IMR-90 (cell line): Measurements from ENCODE around the gene RB1. TPM values are rescaled to one million over a fixed set of nuclear protein-coding genes. Genes with fewer than 3 reads are reported as not detected.

Experiments used
- ATAC-seq: fragments of 200-7000 bp; cut with Tn5 transposase; 2 replicates; pipeline ENCODE4 v1.9.1; 2020; ENCODE audit warnings: low read depth, mild to moderate bottlenecking, moderate library complexity
- BruUV-seq: library from RNA; stranded (reverse); fragments of 400-500 nt; replicated peaks from 2 replicates; lab custom pipeline; 2021; lab: Mats Ljungman, UMichigan
- CTCF ChIA-PET: fragments of 300-600 bp; formaldehyde crosslinking; extraction: SDS; loops from one replicate; lab custom pipeline; 2021; ENCODE audit warnings: antibody characterized with exemption; lab: Yijun Ruan, JAX
- POLR2A ChIA-PET: fragments of 300-600 bp; sonication (Branson Sonifier 250); formaldehyde crosslinking; loops from one replicate; lab custom pipeline; 2022; ENCODE audit warnings: antibody characterized with exemption; ENCODE audit not compliant: unreplicated experiment; lab: Charles Lee
- DNase-seq: peaks from one replicate; pipeline ENCODE4 v3.0.0; 2013
- H2AFZ ChIP-seq: replicated peaks from 2 replicates; pipeline ENCODE3; 2013; ENCODE audit warnings: low read length, mild to moderate bottlenecking; ENCODE audit not compliant: poor library complexity
- H2AK5ac ChIP-seq: 2 replicates; pipeline ENCODE4 v1.6.1; 2013; ENCODE audit warnings: low read depth, low read length, inconsistent platforms
- H2AK9ac ChIP-seq: replicated peaks from 2 replicates; pipeline ENCODE3; 2013; ENCODE audit warnings: mild to moderate bottlenecking, low read depth, low read length, moderate library complexity; ENCODE audit not compliant: poor library complexity
- H2BK120ac ChIP-seq: 2 replicates; pipeline ENCODE4 v1.6.1; 2013; ENCODE audit warnings: low read depth, low read length, inconsistent platforms
- H2BK15ac ChIP-seq: 3 replicates; pipeline ENCODE4 v1.6.1; 2013; ENCODE audit warnings: low read depth, low read length, inconsistent platforms
- H2BK20ac ChIP-seq: 2 replicates; pipeline ENCODE4 v1.6.1; 2013; ENCODE audit warnings: low read depth, mild to moderate bottlenecking, inconsistent platforms, low read length, moderate library complexity
- H2BK5ac ChIP-seq: 2 replicates; pipeline ENCODE4 v1.6.1; 2013; ENCODE audit warnings: mild to moderate bottlenecking, low read depth, low read length, inconsistent platforms; ENCODE audit not compliant: poor library complexity, severe bottlenecking
- H3K14ac ChIP-seq: replicated peaks from 2 replicates; pipeline ENCODE4 v1.6.1; 2013; ENCODE audit warnings: low read depth, low read length, inconsistent platforms
- H3K18ac ChIP-seq: 2 replicates; pipeline ENCODE4 v1.6.1; 2013; ENCODE audit warnings: low read depth, low read length, control low read depth
- H3K23ac ChIP-seq: 2 replicates; pipeline ENCODE4 v1.6.1; 2013; ENCODE audit warnings: low read depth, low read length, inconsistent platforms
- H3K27ac ChIP-seq: 2 replicates; pipeline ENCODE4 v1.5.1; 2013; ENCODE audit warnings: mild to moderate bottlenecking, control low read depth, low read length; ENCODE audit not compliant: insufficient read depth
- H3K27me3 ChIP-seq: 2 replicates; pipeline ENCODE4 v1.6.1; 2013; ENCODE audit warnings: low read length; ENCODE audit not compliant: control insufficient read depth, insufficient read depth
- H3K36me3 ChIP-seq: 2 replicates; pipeline ENCODE4 v1.6.1; 2013; ENCODE audit warnings: low read length, mixed read lengths; ENCODE audit not compliant: control insufficient read depth, insufficient read depth
- H3K4ac ChIP-seq: 2 replicates; pipeline ENCODE4 v1.6.1; 2013; ENCODE audit warnings: low read depth, low read length, inconsistent platforms
- H3K4me1 ChIP-seq: 2 replicates; pipeline ENCODE4 v1.6.1; 2013; ENCODE audit warnings: low read length, mixed read lengths; ENCODE audit not compliant: control insufficient read depth, insufficient read depth
- H3K4me2 ChIP-seq: 2 replicates; pipeline ENCODE4 v1.6.1; 2013; ENCODE audit warnings: low read depth, mild to moderate bottlenecking, control low read depth, low read length, moderate library complexity
- H3K4me3 ChIP-seq: 2 replicates; pipeline ENCODE4 v1.5.1; 2013; ENCODE audit warnings: low read depth, mild to moderate bottlenecking, control low read depth, low read length, moderate library complexity; ENCODE audit not compliant: insufficient read depth
- H3K56ac ChIP-seq: 2 replicates; pipeline ENCODE4 v1.6.1; 2013; ENCODE audit warnings: low read length, inconsistent platforms; ENCODE audit not compliant: insufficient read depth; ENCODE audit errors: extremely low read depth
- H3K79me1 ChIP-seq, 2 experiments: 2 replicates each; pipeline ENCODE4 v1.6.1; 2013; ENCODE audit warnings: low read length in 2 of 2, inconsistent platforms in 1 of 2, low read depth in 1 of 2
- H3K9ac ChIP-seq: 2 replicates; pipeline ENCODE4 v1.6.1; 2013; ENCODE audit warnings: low read depth, low read length, control low read depth
- H3K9me1 ChIP-seq: 2 replicates; pipeline ENCODE4 v1.6.1; 2013; ENCODE audit warnings: low read length, inconsistent platforms; ENCODE audit not compliant: insufficient read depth
- H3K9me3 ChIP-seq: 2 replicates; pipeline ENCODE4 v1.6.1; 2013; ENCODE audit warnings: low read length; ENCODE audit not compliant: control insufficient read depth, insufficient read depth
- H4K20me1 ChIP-seq: 2 replicates; pipeline ENCODE4 v1.6.1; 2013; ENCODE audit warnings: low read length, inconsistent platforms; ENCODE audit not compliant: insufficient read depth
- H4K5ac ChIP-seq: 2 replicates; pipeline ENCODE4 v1.6.1; 2013; ENCODE audit warnings: mild to moderate bottlenecking, low read depth, low read length, control low read depth
- H4K8ac ChIP-seq, 2 experiments: 2 replicates each; pipeline ENCODE4 v1.6.1; 2013; ENCODE audit warnings: low read depth in 2 of 2, low read length in 2 of 2, control low read depth in 1 of 2, inconsistent platforms in 1 of 2
- H4K91ac ChIP-seq: 2 replicates; pipeline ENCODE4 v1.6.1; 2013; ENCODE audit warnings: low read depth, low read length, inconsistent platforms; ENCODE audit not compliant: insufficient read depth
- BHLHE40 ChIP-seq: fragments of 150-350 bp; IDR thresholded peaks from 2 replicates; pipeline ENCODE4 v1.6.1; 2016; ENCODE audit warnings: mild to moderate bottlenecking, low read depth, low read length
- CHD1 ChIP-seq: IDR thresholded peaks from 2 replicates; pipeline ENCODE4 v1.6.1; 2012; ENCODE audit warnings: low read depth, low read length, improper control_type of control experiment
- FOS ChIP-seq: fragments of 150-350 bp; IDR thresholded peaks from 2 replicates; pipeline ENCODE4 v1.6.1; 2016; ENCODE audit warnings: low read depth, low read length
- MAZ ChIP-seq: IDR thresholded peaks from 2 replicates; pipeline ENCODE4 v1.6.1; 2012; ENCODE audit warnings: low read depth, mild to moderate bottlenecking, low read length, improper control_type of control experiment, moderate library complexity, borderline replicate concordance
- MXI1 ChIP-seq: IDR thresholded peaks from 2 replicates; pipeline ENCODE4 v1.6.1; 2012; ENCODE audit warnings: low read depth, mild to moderate bottlenecking, low read length, moderate library complexity, borderline replicate concordance
- NFE2L2 ChIP-seq: fragments of 150-350 bp; IDR thresholded peaks from 2 replicates; pipeline ENCODE4 v1.6.1; 2016; ENCODE audit warnings: low read depth, mild to moderate bottlenecking, low read length
- POLR2A ChIP-seq: IDR thresholded peaks from 2 replicates; pipeline ENCODE4 v1.6.1; 2012; ENCODE audit warnings: mild to moderate bottlenecking, low read depth, low read length
- RAD21 ChIP-seq: IDR thresholded peaks from 2 replicates; pipeline ENCODE4 v1.6.1; 2012; ENCODE audit warnings: low read length, improper control_type of control experiment
- RCOR1 ChIP-seq: IDR thresholded peaks from 2 replicates; pipeline ENCODE4 v1.6.1; 2012; ENCODE audit warnings: mild to moderate bottlenecking, low read length, improper control_type of control experiment; ENCODE audit not compliant: insufficient replicate concordance
- dilution Hi-C: fragments of 300-500 bp; cut with HindIII; formaldehyde crosslinking; loops from one replicate; pipeline ENCODE4 v1.14.3; 2018; ENCODE audit warnings: low sequenced_read_pairs; ENCODE audit not compliant: unreplicated experiment
- in situ Hi-C: fragments of 300-500 bp; cut with MboI; formaldehyde crosslinking; loops from 3 replicates; pipeline ENCODE4 v1.14.3; 2019; ENCODE audit warnings: low sequenced_read_pairs, inconsistent platforms, mixed read lengths
- intact Hi-C: fragments of 100-400 bp; cut with micrococcal nuclease; formaldehyde crosslinking; loops from 2 replicates; pipeline ENCODE4 v1.10.0; 2022
- polyA plus RNA-seq, 3 experiments: library from polyadenylated mRNA; depleted of rRNA; stranded (reverse); fragments of >200 nt; gene quantifications; 2 replicates each; pipeline ENCODE4 v1.2.3, GENCODE V29; 2012; ENCODE audit warnings: low replicate concordance in 1 of 3
- total RNA-seq: library from RNA; depleted of rRNA; stranded (reverse); fragments of >200 nt; gene quantifications from 2 replicates; pipeline ENCODE4 v1.2.3, GENCODE V29; 2012
- TF ChIP-seq, protein P1 (sequence below): fragments of 150-350 bp; IDR thresholded peaks from 2 replicates; pipeline ENCODE4 v1.6.1; 2016; ENCODE audit warnings: low read depth, mild to moderate bottlenecking, low read length, moderate library complexity, borderline replicate concordance

RB1 gene
- total and polyA plus RNA-seq, 2 of the 4 experiments (the other 2 are of a cell fraction) = 11.4 to 15.4 TPM

- TF ChIP-seq, protein P1, sequence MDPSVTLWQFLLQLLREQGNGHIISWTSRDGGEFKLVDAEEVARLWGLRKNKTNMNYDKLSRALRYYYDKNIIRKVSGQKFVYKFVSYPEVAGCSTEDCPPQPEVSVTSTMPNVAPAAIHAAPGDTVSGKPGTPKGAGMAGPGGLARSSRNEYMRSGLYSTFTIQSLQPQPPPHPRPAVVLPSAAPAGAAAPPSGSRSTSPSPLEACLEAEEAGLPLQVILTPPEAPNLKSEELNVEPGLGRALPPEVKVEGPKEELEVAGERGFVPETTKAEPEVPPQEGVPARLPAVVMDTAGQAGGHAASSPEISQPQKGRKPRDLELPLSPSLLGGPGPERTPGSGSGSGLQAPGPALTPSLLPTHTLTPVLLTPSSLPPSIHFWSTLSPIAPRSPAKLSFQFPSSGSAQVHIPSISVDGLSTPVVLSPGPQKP = no peak
- no peak for TF ChIP-seq MXI1
- TF ChIP-seq RAD21 = no peak
- TF ChIP-seq BHLHE40 = no peak
- no peak for TF ChIP-seq NFE2L2
- no peak for TF ChIP-seq FOS
- no peak for TF ChIP-seq POLR2A
- TF ChIP-seq RCOR1 = no peak
- TF ChIP-seq CHD1 = no peak
- no peak for TF ChIP-seq MAZ
- Histone ChIP-seq H2BK15ac (no peak overlapping the region), H4K91ac (no peak overlapping the region), H3K9ac (no peak overlapping the region), H3K9me3 (peaks cover 3% of the 10 kb centered on the region; the same call in 1 of the 2 replicates), H3K27ac (no peak overlapping the region), H2AK9ac (no peak overlapping the region), H4K20me1 (no peaks in the 10 kb centered on the region), H3K27me3 (no peaks in the 10 kb centered on the region), H3K4ac (no peak overlapping the region), H2BK20ac (no peak overlapping the region), H3K56ac (no peak overlapping the region), H4K5ac (no peak overlapping the region), H3K4me1 (peaks cover 5% of the 10 kb centered on the region; the same call in 1 of the 2 replicates), H4K8ac (no peak overlapping the region), H2AK5ac (no peak overlapping the region), H2BK120ac (no peak overlapping the region), H2BK5ac (no peak overlapping the region), H3K9me1 (peaks cover 3% of the 10 kb centered on the region; the same call in 1 of the 2 replicates), H2AFZ (no peak overlapping the region), H3K4me2 (no peak overlapping the region), H3K18ac (no peak overlapping the region), H3K14ac (no peak overlapping the region), H3K23ac (no peak overlapping the region), H3K79me1 (peaks cover 8 to 13% of the 10 kb centered on the region in 2 experiments), H3K4me3 (no peak overlapping the region), H3K36me3 (peaks cover 5% of the 10 kb centered on the region)
- in situ Hi-C loops (no loop called here), dilution Hi-C loops (no loop called here), intact Hi-C loops (no loop called here)
- DNase-seq (no peak), ATAC-seq (no peak)
- no TSS peak for BruUV-seq
- ChIA-PET POLR2A (no interaction called here), CTCF (no interaction called here)
Observed at GRCh38 chr13:48429886-48430285, 126.3 kb downstream of the RB1 start.
